OCI-LY1 (cell line): ENCODE measurements around the gene MAP4K3.

Experiments used
- H2AFZ ChIP-seq: fragments of 200-600 bp; sonication (generic), shearing (Covaris generic); 2 replicates; pipeline ENCODE4 v1.6.0; 2014; ENCODE audit warnings: antibody characterized with exemption, mild to moderate bottlenecking, low read length
- H3F3A ChIP-seq: fragments of 200-600 bp; sonication (generic), shearing (Covaris generic); 2 replicates; pipeline ENCODE4 v1.6.0; 2014; ENCODE audit warnings: mild to moderate bottlenecking, antibody characterized with exemption, low read length, moderate library complexity; ENCODE audit not compliant: insufficient read depth
- H3K27ac ChIP-seq: fragments of 200-600 bp; sonication (generic); 2 replicates; pipeline ENCODE4 v1.5.1; 2014; ENCODE audit warnings: low read length, mixed run types, mild to moderate bottlenecking, low read depth; ENCODE audit not compliant: poor library complexity, severe bottlenecking
- H3K27me3 ChIP-seq: fragments of 200-600 bp; sonication (generic); 2 replicates; pipeline ENCODE4 v1.6.0; 2014; ENCODE audit warnings: antibody characterized with exemption, mild to moderate bottlenecking, low read length, moderate library complexity; ENCODE audit not compliant: insufficient read depth
- H3K36me3 ChIP-seq: fragments of 200-600 bp; sonication (generic); 2 replicates; pipeline ENCODE4 v1.6.1; 2014; ENCODE audit warnings: mild to moderate bottlenecking, antibody characterized with exemption, low read length, moderate library complexity, mixed read lengths; ENCODE audit not compliant: insufficient read depth
- H3K4me1 ChIP-seq: fragments of 200-600 bp; sonication (generic); 2 replicates; pipeline ENCODE4 v1.5.1; 2014; ENCODE audit warnings: mild to moderate bottlenecking, low read length, moderate library complexity; ENCODE audit not compliant: insufficient read depth, severe bottlenecking
- H3K4me2 ChIP-seq: fragments of 200-600 bp; sonication (generic), shearing (Covaris generic); 2 replicates; pipeline ENCODE4 v1.6.1; 2014; ENCODE audit warnings: low read length
- H3K4me3 ChIP-seq: fragments of 200-600 bp; sonication (generic); 2 replicates; pipeline ENCODE4 v1.5.1; 2014; ENCODE audit warnings: low read length, low read depth, mild to moderate bottlenecking, mixed read lengths; ENCODE audit not compliant: poor library complexity, severe bottlenecking
- H3K79me2 ChIP-seq: fragments of 200-600 bp; shearing (Covaris generic); 2 replicates; pipeline ENCODE4 v1.6.1; 2016; ENCODE audit warnings: mixed run types, low read length, mixed read lengths; ENCODE audit not compliant: insufficient read depth
- H3K9ac ChIP-seq: fragments of 200-600 bp; sonication (generic), shearing (Covaris generic); 2 replicates; pipeline ENCODE4 v1.6.1; 2014; ENCODE audit warnings: mild to moderate bottlenecking, low read length, mixed read lengths
- H3K9me2 ChIP-seq: fragments of 200-600 bp; sonication (generic), shearing (Covaris generic); 2 replicates; pipeline ENCODE4 v1.6.1; 2014; ENCODE audit warnings: low read depth, mild to moderate bottlenecking, low read length, mixed read lengths
- H3K9me3 ChIP-seq: fragments of 200-600 bp; shearing (Covaris generic); 2 replicates; pipeline ENCODE4 v1.6.1; 2014; ENCODE audit warnings: low read length, mixed read lengths
- H4K20me1 ChIP-seq: fragments of 200-600 bp; sonication (generic), shearing (Covaris generic); 2 replicates; pipeline ENCODE4 v1.6.0; 2016; ENCODE audit warnings: mild to moderate bottlenecking, low read length; ENCODE audit not compliant: insufficient read depth
- CTCF ChIP-seq: fragments of 200-600 bp; sonication (generic), shearing (Covaris generic); IDR thresholded peaks from 2 replicates; pipeline ENCODE4 v1.5.1; 2017; ENCODE audit warnings: mild to moderate bottlenecking, antibody characterized with exemption, low read length, moderate library complexity, mixed read lengths
- EZH2 ChIP-seq: fragments of 200-600 bp; sonication (generic), shearing (Covaris generic); IDR thresholded peaks from 2 replicates; pipeline ENCODE4 v1.8.0; 2017; ENCODE audit warnings: borderline replicate concordance, mixed run types, mild to moderate bottlenecking, antibody characterized with exemption, low read length, moderate library complexity, mixed read lengths

The MAP4K3 gene

GRCh38 chr2:39443009-39443408 is 5.9 kb upstream of the MAP4K3 start:
- Histone ChIP-seq H3K4me2 (no peak overlapping the region), H3K4me1 (peaks cover 5% of the 10 kb centered on the region), H2AFZ (no peak overlapping the region), H3K9me3 (peaks cover 9% of the 10 kb centered on the region), H3F3A (no peaks in the 10 kb centered on the region), H3K9ac (no peak overlapping the region), H3K27me3 (no peaks in the 10 kb centered on the region), H3K36me3 (no peaks in the 10 kb centered on the region; the same call in 1 of the 2 replicates), H3K4me3 (no peak overlapping the region), H3K9me2 (no peaks in the 10 kb centered on the region), H3K79me2 (no peaks in the 10 kb centered on the region), H3K27ac (no peak overlapping the region), H4K20me1 (no peaks in the 10 kb centered on the region)
- TF ChIP-seq EZH2: no peak
- no peak for TF ChIP-seq CTCF

- Histone ChIP-seq H3K36me3 (no peaks in the 10 kb centered on the region), H3K4me2 (peak overlapping the region; percentile 97), H3K27me3 (no peaks in the 10 kb centered on the region), H3K4me1 (peaks cover 43% of the 10 kb centered on the region), H3K9ac (peak overlapping the region; percentile 93), H3K27ac (peak overlapping the region; percentile 47), H3K79me2 (peaks cover 34% of the 10 kb centered on the region), H2AFZ (peak overlapping the region; percentile 80), H3F3A (no peaks in the 10 kb centered on the region), H3K9me2 (no peaks in the 10 kb centered on the region), H4K20me1 (no peaks in the 10 kb centered on the region), H3K9me3 (peaks cover 5% of the 10 kb centered on the region; the same call in 1 of the 2 replicates), H3K4me3 (peak overlapping the region; percentile 98)
- no peak for TF ChIP-seq EZH2
- no peak for TF ChIP-seq CTCF
Observed at GRCh38 chr2:39437522-39438296, 624 bp upstream of the MAP4K3 start.

GRCh38 chr2:39435741-39436591 is 1.1 kb downstream of the MAP4K3 start:
- Histone ChIP-seq H3K4me3 (peak overlapping the region; percentile 98), H4K20me1 (no peaks in the 10 kb centered on the region), H2AFZ (no peak overlapping the region), H3K4me1 (peaks cover 57% of the 10 kb centered on the region), H3K36me3 (no peaks in the 10 kb centered on the region), H3K79me2 (peaks cover 43% of the 10 kb centered on the region), H3F3A (no peaks in the 10 kb centered on the region), H3K27ac (peak overlapping the region; percentile 24), H3K27me3 (no peaks in the 10 kb centered on the region), H3K9me2 (no peaks in the 10 kb centered on the region), H3K4me2 (peak overlapping the region; percentile 97), H3K9me3 (no peaks in the 10 kb centered on the region), H3K9ac (peak overlapping the region; percentile 93)
- TF ChIP-seq CTCF (no peak), EZH2 (no peak)
